HUES6 (cell line): ENCODE data around the gene ABLIM3.
"Not testable (repeated sequence)": the region's sequence is repeated elsewhere in the genome, so short reads cannot be mapped to it uniquely, and the experiment has no call there.

Experiments used
- H3K27ac ChIP-seq: 2 replicates; pipeline ENCODE4 v1.7.0; 2013; ENCODE audit warnings: low read depth, mild to moderate bottlenecking, low read length, inconsistent platforms
- H3K27me3 ChIP-seq: 2 replicates; pipeline ENCODE4 v1.6.1; 2013; ENCODE audit warnings: low read length; ENCODE audit not compliant: control insufficient read depth, insufficient read depth
- H3K36me3 ChIP-seq: 2 replicates; pipeline ENCODE4 v1.6.1; 2013; ENCODE audit warnings: low read length; ENCODE audit not compliant: control insufficient read depth, insufficient read depth
- H3K4me1 ChIP-seq: 2 replicates; pipeline ENCODE4 v1.6.1; 2013; ENCODE audit warnings: low read length; ENCODE audit not compliant: control insufficient read depth, insufficient read depth
- H3K4me3 ChIP-seq: 2 replicates; pipeline ENCODE4 v1.5.1; 2013; ENCODE audit warnings: low read depth, low read length
- H3K9ac ChIP-seq: one replicate; pipeline ENCODE4 v1.6.1; 2013; ENCODE audit warnings: mild to moderate bottlenecking, low read length
- H3K9me3 ChIP-seq: 2 replicates; pipeline ENCODE4 v1.6.1; 2013; ENCODE audit warnings: low read depth, low read length; ENCODE audit not compliant: control insufficient read depth, insufficient read depth

ABLIM3 gene

DNA sequence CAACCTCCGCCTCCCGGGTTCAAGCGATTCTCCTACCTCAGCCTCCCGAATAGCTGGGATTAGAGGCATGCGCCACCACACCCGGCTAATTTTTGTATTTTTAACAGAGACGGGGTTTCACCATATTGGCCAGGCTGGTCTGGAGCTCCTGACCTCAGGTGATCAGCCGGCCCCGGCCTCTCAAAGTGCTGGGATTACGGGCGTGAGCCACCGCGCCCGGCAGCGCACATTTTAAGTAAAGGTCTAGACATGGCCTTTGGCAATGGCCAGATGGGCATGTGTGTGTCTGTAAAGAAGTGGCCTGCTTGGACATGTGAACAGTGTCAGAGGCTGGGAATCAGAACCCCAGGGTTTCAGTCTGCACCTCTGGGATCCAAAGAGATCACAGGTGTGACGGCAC lies 131.5 kb downstream of the ABLIM3 start:
- H3K36me3 ChIP-seq, H3K9ac ChIP-seq, H3K9me3 ChIP-seq, H3K27ac ChIP-seq: not testable (repeated sequence)
- Histone ChIP-seq H3K27me3 (peaks cover 50% of the 10 kb centered on the region), H3K4me1 (peaks cover 12% of the 10 kb centered on the region), H3K4me3 (peak overlapping the region; percentile 66)

GRCh38 chr5:149273237-149273636 lies 131.9 kb downstream of the ABLIM3 start:
- Histone ChIP-seq H3K9ac (no peak overlapping the region), H3K9me3 (no peaks in the 10 kb centered on the region), H3K27me3 (peaks cover 53% of the 10 kb centered on the region), H3K4me1 (peaks cover 12% of the 10 kb centered on the region), H3K36me3 (no peaks in the 10 kb centered on the region), H3K4me3 (peak overlapping the region; percentile 66; the same call in 1 of the 2 replicates), H3K27ac (no peak overlapping the region)

DNA sequence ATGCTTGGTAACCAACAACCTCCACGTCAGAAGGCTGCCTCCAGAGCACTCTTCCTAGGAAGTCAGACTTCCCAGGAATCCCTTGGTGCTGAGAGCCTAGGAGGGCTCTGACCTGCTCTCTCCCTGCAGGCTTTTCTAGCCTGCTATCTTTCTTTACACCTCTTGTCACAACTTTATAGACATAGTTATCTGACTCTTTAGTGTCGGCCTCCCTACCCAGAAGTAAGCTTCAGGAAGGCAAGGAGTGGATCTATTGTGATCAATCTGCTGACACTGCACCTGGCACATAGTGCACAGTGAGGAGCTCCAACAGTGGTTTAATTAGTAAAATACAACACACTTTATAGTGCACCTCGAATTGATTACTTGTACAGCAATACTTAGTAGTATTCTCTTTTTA lies 132.7 kb downstream of the ABLIM3 start:
- Histone ChIP-seq H3K27ac (no peak overlapping the region), H3K4me3 (no peak overlapping the region), H3K36me3 (no peaks in the 10 kb centered on the region), H3K4me1 (peaks cover 12% of the 10 kb centered on the region), H3K9ac (no peak overlapping the region), H3K27me3 (peaks cover 59% of the 10 kb centered on the region), H3K9me3 (no peaks in the 10 kb centered on the region)

DNA sequence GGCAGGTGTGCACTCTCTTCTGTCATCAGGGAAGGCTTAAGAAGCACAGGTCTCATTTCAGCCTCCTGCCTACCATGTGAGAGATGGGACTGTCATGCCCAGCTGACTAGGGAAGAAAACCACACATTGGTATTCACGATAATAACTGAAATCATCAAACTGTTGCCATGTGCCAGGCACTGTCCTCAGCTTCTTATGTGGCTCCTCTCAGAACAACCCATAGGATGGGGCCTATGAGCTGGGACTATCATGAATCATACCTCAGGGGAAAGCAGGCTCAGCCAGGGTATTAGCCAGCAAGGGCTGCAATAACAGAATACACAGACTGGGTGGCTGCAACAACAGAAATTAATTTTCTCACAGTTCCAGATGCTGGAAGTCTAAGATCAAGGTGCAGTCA lies 133.6 kb downstream of the ABLIM3 start:
- Histone ChIP-seq H3K9ac (no peak overlapping the region), H3K36me3 (no peaks in the 10 kb centered on the region), H3K4me1 (peaks cover 12% of the 10 kb centered on the region)

DNA sequence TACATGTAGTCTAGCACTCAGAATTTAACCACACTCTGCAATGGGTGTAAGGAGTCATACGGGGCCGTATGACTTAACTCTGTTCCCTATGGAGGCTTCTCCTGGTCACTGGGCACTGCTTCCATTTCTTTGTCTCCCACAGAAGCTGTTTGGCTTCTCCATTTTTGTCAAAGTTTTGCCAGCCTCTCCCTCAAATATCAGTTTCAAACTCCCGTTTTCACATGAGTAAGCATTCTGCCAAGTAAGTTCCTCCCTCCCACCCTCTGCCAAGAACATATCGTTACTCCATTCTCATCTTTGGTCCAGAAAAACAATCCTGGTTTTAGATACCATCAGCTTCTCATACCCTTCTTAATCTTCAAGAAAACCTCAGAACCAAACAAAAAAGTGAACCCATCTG lies 136.5 kb downstream of the ABLIM3 start:
- Histone ChIP-seq H3K36me3 (no peaks in the 10 kb centered on the region), H3K9me3 (no peaks in the 10 kb centered on the region), H3K4me1 (peaks cover 11% of the 10 kb centered on the region), H3K4me3 (no peak overlapping the region), H3K9ac (no peak overlapping the region), H3K27me3 (peaks cover 45% of the 10 kb centered on the region), H3K27ac (no peak overlapping the region)

More for the DNA sequence above, 133.6 kb downstream of the ABLIM3 start:
- no peaks in the 10 kb centered on the region for H3K9me3 ChIP-seq
- H3K4me3 ChIP-seq = no peak overlapping the region
- H3K27ac ChIP-seq = no peak overlapping the region
- H3K27me3 ChIP-seq = peaks cover 68% of the 10 kb centered on the region

DNA sequence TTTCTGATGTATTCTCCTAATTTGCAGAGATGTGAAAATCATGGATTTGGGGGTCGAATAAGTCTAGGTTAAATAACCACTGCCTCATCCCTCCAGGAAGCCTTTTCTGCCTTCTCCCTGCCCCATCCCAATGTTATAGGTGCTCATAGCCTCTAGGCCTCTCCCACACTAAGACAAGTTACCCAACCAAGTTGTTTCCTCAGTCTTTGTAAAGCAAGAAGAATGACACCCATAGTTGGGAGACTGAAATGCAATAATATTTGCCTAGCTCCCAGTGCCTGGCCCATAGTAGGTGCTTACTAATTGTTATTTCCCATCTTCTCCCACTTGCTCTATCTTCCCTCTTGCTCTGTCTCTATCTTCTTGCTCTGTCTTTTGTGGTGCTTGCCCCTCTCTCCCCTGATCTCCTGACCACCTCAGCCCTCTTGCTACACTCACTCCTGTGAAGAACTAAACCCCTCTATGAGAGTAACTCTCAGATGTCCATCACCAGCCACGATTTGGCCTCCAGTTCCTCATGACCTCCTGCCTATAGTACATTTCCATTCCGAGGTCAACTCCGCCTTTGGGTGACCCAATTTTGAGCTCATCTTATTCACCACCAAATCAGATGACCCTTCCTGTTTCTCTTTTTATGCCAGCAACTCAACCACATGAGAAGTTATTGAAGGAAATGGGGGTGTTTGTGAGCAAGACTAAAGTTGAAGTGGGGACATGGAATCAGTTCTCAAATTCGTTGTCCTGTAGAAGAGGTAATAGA lies 137.3 kb downstream of the ABLIM3 start:
- Histone ChIP-seq H3K9ac (no peak overlapping the region), H3K27ac (no peak overlapping the region), H3K4me1 (peaks cover 3% of the 10 kb centered on the region; the same call in 1 of the 2 replicates), H3K9me3 (no peaks in the 10 kb centered on the region), H3K36me3 (no peaks in the 10 kb centered on the region), H3K27me3 (peaks cover 37% of the 10 kb centered on the region), H3K4me3 (no peak overlapping the region)

GRCh38 chr5:149279661-149280060 lies 138.4 kb downstream of the ABLIM3 start:
- H3K27ac ChIP-seq = no peak overlapping the region
- H3K4me3 ChIP-seq = no peak overlapping the region
- H3K9me3 ChIP-seq = no peaks in the 10 kb centered on the region
- H3K4me1 ChIP-seq = no peaks in the 10 kb centered on the region
- no peaks in the 10 kb centered on the region for H3K36me3 ChIP-seq
- peaks cover 30% of the 10 kb centered on the region for H3K27me3 ChIP-seq
- H3K9ac ChIP-seq = no peak overlapping the region

- Histone ChIP-seq H3K9ac (no peak overlapping the region), H3K4me3 (no peak overlapping the region), H3K27me3 (peaks cover 31% of the 10 kb centered on the region), H3K36me3 (no peaks in the 10 kb centered on the region), H3K27ac (no peak overlapping the region), H3K4me1 (no peaks in the 10 kb centered on the region), H3K9me3 (no peaks in the 10 kb centered on the region)
Measured at GRCh38 chr5:149280124-149280523, 138.8 kb downstream of the ABLIM3 start.

- H3K4me3 ChIP-seq = no peak overlapping the region
- H3K36me3 ChIP-seq = no peaks in the 10 kb centered on the region
- H3K9me3 ChIP-seq = no peaks in the 10 kb centered on the region
- no peak overlapping the region for H3K27ac ChIP-seq
- peaks cover 32% of the 10 kb centered on the region for H3K27me3 ChIP-seq
- no peak overlapping the region for H3K9ac ChIP-seq
- H3K4me1 ChIP-seq = no peaks in the 10 kb centered on the region
Measured at GRCh38 chr5:149280802-149281201, 139.5 kb downstream of the ABLIM3 start.

GRCh38 chr5:149282027-149282965 lies 141.0 kb downstream of the ABLIM3 start:
- Histone ChIP-seq H3K27ac (no peak overlapping the region), H3K4me1 (no peaks in the 10 kb centered on the region), H3K27me3 (peaks cover 26% of the 10 kb centered on the region; the same call in 1 of the 2 replicates), H3K36me3 (no peaks in the 10 kb centered on the region), H3K9me3 (no peaks in the 10 kb centered on the region), H3K4me3 (no peak overlapping the region), H3K9ac (no peak overlapping the region)

GRCh38 chr5:149282966-149283332 lies 141.7 kb downstream of the ABLIM3 start:
- H3K27ac ChIP-seq = no peak overlapping the region
- H3K36me3 ChIP-seq = no peaks in the 10 kb centered on the region
- H3K9me3 ChIP-seq = no peaks in the 10 kb centered on the region
- H3K27me3 ChIP-seq = peaks cover 20% of the 10 kb centered on the region; the same call in 1 of the 2 replicates
- H3K9ac ChIP-seq = no peak overlapping the region
- no peaks in the 10 kb centered on the region for H3K4me1 ChIP-seq
- H3K4me3 ChIP-seq = no peak overlapping the region
